Hepatocyte (in vitro differentiated cells): ENCODE measurements around the gene OLA1. TPM values are rescaled to one million over a fixed set of nuclear protein-coding genes. Genes with fewer than 3 reads are reported as not detected.

Source experiments
- DNase-seq: peaks from one replicate; pipeline ENCODE4 v3.0.0-alpha.2; 2016; ENCODE audit warnings: low spot score
- H2AFZ ChIP-seq: fragments of 200-600 bp; sonication (generic); 2 replicates; pipeline ENCODE4 v1.6.0; 2016; ENCODE audit warnings: antibody characterized with exemption, mild to moderate bottlenecking
- H3K27ac ChIP-seq: fragments of 200-600 bp; sonication (generic); 2 replicates; pipeline ENCODE4 v1.5.1; 2016; ENCODE audit warnings: mild to moderate bottlenecking
- H3K27me3 ChIP-seq: fragments of 200-600 bp; sonication (generic); 2 replicates; pipeline ENCODE4 v1.6.1; 2016
- H3K36me3 ChIP-seq: fragments of 200-600 bp; sonication (generic); replicated peaks from 2 replicates; pipeline ENCODE4 v1.5.1; 2016; ENCODE audit warnings: low read depth; ENCODE audit not compliant: insufficient read depth
- H3K4me1 ChIP-seq: fragments of 200-600 bp; sonication (generic); 2 replicates; pipeline ENCODE4 v1.5.1; 2016; ENCODE audit warnings: mild to moderate bottlenecking, moderate library complexity; ENCODE audit not compliant: insufficient read depth
- H3K4me2 ChIP-seq: fragments of 200-600 bp; sonication (generic); 2 replicates; pipeline ENCODE4 v1.6.0; 2016
- H3K4me3 ChIP-seq: fragments of 200-600 bp; sonication (generic); 2 replicates; pipeline ENCODE4 v1.5.1; 2016; ENCODE audit warnings: mild to moderate bottlenecking
- H3K79me2 ChIP-seq: fragments of 200-600 bp; sonication (generic); 2 replicates; pipeline ENCODE4 v1.6.0; 2017; ENCODE audit warnings: mild to moderate bottlenecking
- H3K9me2 ChIP-seq: fragments of 200-600 bp; sonication (generic); replicated peaks from 2 replicates; pipeline ENCODE4 v1.6.0; 2017; ENCODE audit warnings: mild to moderate bottlenecking; ENCODE audit not compliant: insufficient read depth
- H3K9me3 ChIP-seq: fragments of 200-600 bp; sonication (generic); 2 replicates; pipeline ENCODE4 v1.5.1; 2016; ENCODE audit warnings: low read depth, mild to moderate bottlenecking
- H4K20me1 ChIP-seq: fragments of 200-600 bp; sonication (generic); 2 replicates; pipeline ENCODE4 v1.6.0; 2016; ENCODE audit warnings: mild to moderate bottlenecking; ENCODE audit not compliant: insufficient read depth, poor library complexity, severe bottlenecking
- EZH2 ChIP-seq: fragments of 200-600 bp; sonication (generic); IDR thresholded peaks from 2 replicates; pipeline ENCODE4 v1.6.1; 2016; ENCODE audit warnings: antibody characterized with exemption, mild to moderate bottlenecking, borderline replicate concordance
- EZH2phosphoT487 ChIP-seq: fragments of 200-600 bp; sonication (generic); IDR thresholded peaks from one replicate; pipeline ENCODE4 v1.6.1; 2018; ENCODE audit warnings: antibody characterized with exemption, mild to moderate bottlenecking, low read depth, moderate library complexity; ENCODE audit not compliant: unreplicated experiment, severe bottlenecking
- WGBS: methylation state at CpG from one replicate; pipeline ENCODE4 v1.1.6; 2016; ENCODE audit warnings: low lambda C conversion rate; ENCODE audit errors: missing lambda C conversion rate; 5-methylcytosine and 5-hydroxymethylcytosine counted together
- polyA plus RNA-seq: library from polyadenylated mRNA; unstranded; fragments of >200 nt; fragmentation: Nextera tagmentation; extraction: Ambion mirVana; gene quantifications from 2 replicates; pipeline ENCODE4 v1.2.1, GENCODE V29; 2016
- total RNA-seq: library from RNA; depleted of rRNA; stranded (reverse); fragments of >200 nt; gene quantifications from 2 replicates; pipeline ENCODE4 v1.2.3, GENCODE V29; 2014
- TF ChIP-seq, protein P1 (sequence below): fragments of 200-600 bp; sonication (generic); IDR thresholded peaks from 2 replicates; pipeline ENCODE4 v1.5.1; 2016; ENCODE audit warnings: antibody characterized with exemption, mild to moderate bottlenecking; ENCODE audit not compliant: poor library complexity

OLA1 gene
- total and polyA plus RNA-seq, 2 experiments from 2014 or later, result 89.3 to 89.6 TPM

DNA sequence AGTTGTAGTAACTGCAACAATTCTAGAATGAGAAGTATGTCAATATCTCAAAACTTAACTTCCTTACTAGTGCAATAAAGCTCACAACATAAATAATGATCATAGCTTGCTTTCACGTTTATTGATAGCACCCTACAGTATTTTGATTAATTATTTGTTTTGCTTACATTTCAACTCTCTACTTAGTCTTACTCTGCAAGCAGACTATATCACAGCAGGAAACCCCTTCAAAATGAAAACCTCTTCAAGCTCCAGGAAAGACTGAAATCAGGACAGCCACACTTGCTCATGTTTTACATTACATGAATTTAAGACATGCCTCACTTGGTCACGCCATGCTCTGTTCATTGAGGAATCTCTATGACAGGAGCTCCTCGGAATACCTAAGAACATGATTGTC, 3.3 kb downstream of the OLA1 start:
- Histone ChIP-seq H3K79me2 (peaks cover 80% of the 10 kb centered on the region), H3K27ac (no peak overlapping the region), H3K4me3 (no peak overlapping the region), H3K4me1 (peaks cover 8% of the 10 kb centered on the region), H3K4me2 (no peak overlapping the region), H2AFZ (no peak overlapping the region), H3K9me3 (no peaks in the 10 kb centered on the region), H3K27me3 (no peaks in the 10 kb centered on the region), H4K20me1 (peaks cover 8% of the 10 kb centered on the region), H3K9me2 (no peaks in the 10 kb centered on the region), H3K36me3 (no peaks in the 10 kb centered on the region)
- 96% methylated on average over 3 of the region's 3 CpGs for WGBS
- TF ChIP-seq EZH2phosphoT487 (no peak), EZH2 (no peak)
- TF ChIP-seq, protein P1, sequence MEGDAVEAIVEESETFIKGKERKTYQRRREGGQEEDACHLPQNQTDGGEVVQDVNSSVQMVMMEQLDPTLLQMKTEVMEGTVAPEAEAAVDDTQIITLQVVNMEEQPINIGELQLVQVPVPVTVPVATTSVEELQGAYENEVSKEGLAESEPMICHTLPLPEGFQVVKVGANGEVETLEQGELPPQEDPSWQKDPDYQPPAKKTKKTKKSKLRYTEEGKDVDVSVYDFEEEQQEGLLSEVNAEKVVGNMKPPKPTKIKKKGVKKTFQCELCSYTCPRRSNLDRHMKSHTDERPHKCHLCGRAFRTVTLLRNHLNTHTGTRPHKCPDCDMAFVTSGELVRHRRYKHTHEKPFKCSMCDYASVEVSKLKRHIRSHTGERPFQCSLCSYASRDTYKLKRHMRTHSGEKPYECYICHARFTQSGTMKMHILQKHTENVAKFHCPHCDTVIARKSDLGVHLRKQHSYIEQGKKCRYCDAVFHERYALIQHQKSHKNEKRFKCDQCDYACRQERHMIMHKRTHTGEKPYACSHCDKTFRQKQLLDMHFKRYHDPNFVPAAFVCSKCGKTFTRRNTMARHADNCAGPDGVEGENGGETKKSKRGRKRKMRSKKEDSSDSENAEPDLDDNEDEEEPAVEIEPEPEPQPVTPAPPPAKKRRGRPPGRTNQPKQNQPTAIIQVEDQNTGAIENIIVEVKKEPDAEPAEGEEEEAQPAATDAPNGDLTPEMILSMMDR, result no peak
- no peak for DNase-seq

DNA sequence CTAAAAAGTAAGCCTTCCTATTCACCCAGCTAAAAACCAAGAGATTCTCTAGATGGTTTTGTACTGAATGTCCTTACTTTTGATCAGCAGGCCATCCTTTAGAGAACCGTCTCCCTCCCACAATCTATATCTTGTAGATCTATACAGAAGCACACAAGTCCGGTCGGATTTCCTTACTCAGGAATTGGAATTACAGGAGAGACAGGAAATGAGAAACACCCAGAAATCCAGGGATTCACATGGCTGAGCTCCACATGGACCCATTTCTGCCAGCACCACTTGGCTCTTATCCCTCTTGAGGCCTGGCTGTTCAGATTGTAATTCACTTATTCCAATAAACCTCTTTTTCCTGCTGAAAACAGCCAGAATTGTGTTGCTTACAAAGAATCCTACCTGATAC, 4.5 kb downstream of the OLA1 start:
- H3K36me3 ChIP-seq, result no peaks in the 10 kb centered on the region
- peaks cover 93% of the 10 kb centered on the region for H3K79me2 ChIP-seq
- H4K20me1 ChIP-seq, result peaks cover 13% of the 10 kb centered on the region
- H3K27me3 ChIP-seq, result no peaks in the 10 kb centered on the region
- H2AFZ ChIP-seq, result no peak overlapping the region
- no peak overlapping the region for H3K4me2 ChIP-seq
- no peak overlapping the region for H3K27ac ChIP-seq
- no peak overlapping the region for H3K4me3 ChIP-seq
- peaks cover 8% of the 10 kb centered on the region for H3K4me1 ChIP-seq
- no peaks in the 10 kb centered on the region for H3K9me2 ChIP-seq
- TF ChIP-seq EZH2phosphoT487 (no peak), EZH2 (no peak)
- TF ChIP-seq, protein P1, result no peak
- no peak for DNase-seq
- WGBS, result 91% methylated on average over 3 of the region's 3 CpGs
- no peaks in the 10 kb centered on the region for H3K9me3 ChIP-seq

DNA sequence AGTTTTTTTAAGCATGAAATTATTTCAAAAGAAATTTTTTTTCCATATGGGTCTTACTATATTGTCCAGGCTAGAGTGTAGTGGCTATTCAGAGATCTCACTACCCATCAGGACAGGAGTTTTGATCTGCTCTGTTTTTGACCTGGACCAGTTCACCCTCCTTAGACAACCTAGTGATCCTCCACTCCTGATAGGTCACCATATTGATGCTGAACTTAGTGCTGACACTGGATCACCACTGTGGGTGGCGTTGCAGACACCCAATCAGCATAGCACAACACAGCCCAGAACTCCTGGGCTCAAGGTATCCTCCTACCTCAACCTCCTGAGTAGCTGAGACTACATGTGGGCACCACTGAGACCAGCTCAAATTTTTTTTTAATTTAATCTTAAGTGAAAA, 8.2 kb downstream of the OLA1 start:
- Histone ChIP-seq H4K20me1 (peaks cover 18% of the 10 kb centered on the region), H3K4me2 (no peak overlapping the region), H3K79me2 (peaks cover 100% of the 10 kb centered on the region), H3K9me2 (no peaks in the 10 kb centered on the region), H2AFZ (no peak overlapping the region), H3K4me3 (no peak overlapping the region), H3K27me3 (no peaks in the 10 kb centered on the region), H3K27ac (no peak overlapping the region), H3K9me3 (no peaks in the 10 kb centered on the region), H3K36me3 (no peaks in the 10 kb centered on the region), H3K4me1 (no peaks in the 10 kb centered on the region)
- DNase-seq, result no peak
- 73% methylated on average over 1 of the region's 1 CpG for WGBS
- TF ChIP-seq, protein P1, result no peak
- TF ChIP-seq EZH2, result no peak
- no peak for TF ChIP-seq EZH2phosphoT487

DNA sequence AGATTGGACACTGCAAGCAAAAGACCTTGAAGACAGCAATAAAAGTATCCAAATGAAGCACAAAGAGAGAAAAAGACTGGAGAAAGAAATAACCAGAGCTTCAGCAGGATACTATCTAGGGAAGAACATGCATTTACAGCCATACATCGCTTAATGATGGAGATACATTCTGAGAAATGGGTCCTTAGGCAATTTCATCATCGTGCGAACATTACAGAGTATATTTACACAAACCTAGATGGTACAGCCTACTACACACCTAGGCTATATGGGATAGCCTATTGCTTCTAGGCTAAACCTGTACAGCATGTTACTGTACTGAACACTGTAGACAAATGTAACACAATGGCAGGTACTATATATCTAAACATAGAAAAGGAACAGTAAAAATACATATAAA, 11.9 kb downstream of the OLA1 start:
- H3K4me3 ChIP-seq, result no peak overlapping the region
- H3K27ac ChIP-seq, result no peak overlapping the region
- WGBS, result 94% methylated on average over 3 of the region's 3 CpGs
- H3K4me1 ChIP-seq, result no peaks in the 10 kb centered on the region
- TF ChIP-seq, protein P1, result no peak
- TF ChIP-seq EZH2phosphoT487 (no peak), EZH2 (no peak)
- DNase-seq, result no peak
- no peaks in the 10 kb centered on the region for H3K36me3 ChIP-seq
- peaks cover 99% of the 10 kb centered on the region for H3K79me2 ChIP-seq
- H4K20me1 ChIP-seq, result peaks cover 20% of the 10 kb centered on the region
- no peaks in the 10 kb centered on the region for H3K9me2 ChIP-seq
- no peaks in the 10 kb centered on the region for H3K27me3 ChIP-seq
- no peak overlapping the region for H3K4me2 ChIP-seq
- no peaks in the 10 kb centered on the region for H3K9me3 ChIP-seq
- H2AFZ ChIP-seq, result no peak overlapping the region
